NCI-H526 treated with DMSO at 0.1 percent for 48 hours (cell line): Measurements from ENCODE around the gene KYAT1.

Experiments
- DNase-seq: peaks from one replicate; lab custom pipeline; 2025; lab: John Stamatoyannopoulos, UW

Gene KYAT1

DNA sequence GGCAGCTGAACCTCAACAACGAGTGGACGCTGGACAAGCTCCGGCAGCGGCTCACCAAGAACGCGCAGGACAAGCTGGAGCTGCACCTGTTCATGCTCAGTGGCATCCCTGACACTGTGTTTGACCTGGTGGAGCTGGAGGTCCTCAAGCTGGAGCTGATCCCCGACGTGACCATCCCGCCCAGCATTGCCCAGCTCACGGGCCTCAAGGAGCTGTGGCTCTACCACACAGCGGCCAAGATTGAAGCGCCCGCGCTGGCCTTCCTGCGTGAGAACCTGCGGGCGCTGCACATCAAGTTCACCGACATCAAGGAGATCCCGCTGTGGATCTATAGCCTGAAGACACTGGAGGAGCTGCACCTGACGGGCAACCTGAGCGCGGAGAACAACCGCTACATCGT is 26.6 kb upstream of the KYAT1 start:
- no peak for DNase-seq

DNA sequence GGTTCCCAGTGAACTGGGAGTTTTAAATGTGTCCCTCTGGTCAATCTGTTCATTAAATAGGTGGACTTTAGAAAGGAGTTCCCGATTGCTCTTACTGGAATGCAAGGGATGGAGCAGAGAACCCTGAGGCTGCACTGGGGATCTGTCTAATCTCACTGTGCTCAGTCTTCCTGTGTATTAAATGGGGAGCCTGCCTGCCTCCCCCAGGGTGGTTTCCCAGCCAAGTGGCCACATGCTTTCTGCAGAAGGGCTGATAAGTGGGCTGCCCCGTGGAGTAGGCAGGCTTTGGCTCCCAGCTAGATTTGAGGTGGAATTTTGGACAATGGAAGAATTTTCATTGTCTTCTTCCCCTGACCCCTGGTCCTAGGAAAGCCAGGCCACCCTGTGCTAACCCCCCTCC is 25.0 kb upstream of the KYAT1 start:
- DNase-seq, result no peak

DNA sequence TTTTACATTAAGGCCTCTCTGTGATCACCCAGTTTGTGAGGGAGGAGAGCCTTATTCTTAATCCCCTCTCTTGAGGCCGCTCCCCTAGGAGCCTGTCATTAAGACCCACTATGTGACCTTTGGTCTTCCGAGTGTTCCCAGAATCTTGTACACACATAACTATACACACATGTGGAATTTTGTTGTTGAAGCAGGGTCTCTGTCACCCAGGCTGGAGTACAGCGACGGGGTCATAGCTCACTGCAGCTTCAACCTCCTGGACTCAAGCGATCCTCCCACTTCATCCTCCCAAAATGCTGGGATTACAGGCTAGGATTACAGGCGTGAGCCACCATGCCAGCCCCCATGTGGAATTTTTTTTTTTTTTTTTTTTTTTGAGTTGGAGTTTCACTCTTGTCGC is 24.2 kb upstream of the KYAT1 start:
- DNase-seq, result no peak

DNA sequence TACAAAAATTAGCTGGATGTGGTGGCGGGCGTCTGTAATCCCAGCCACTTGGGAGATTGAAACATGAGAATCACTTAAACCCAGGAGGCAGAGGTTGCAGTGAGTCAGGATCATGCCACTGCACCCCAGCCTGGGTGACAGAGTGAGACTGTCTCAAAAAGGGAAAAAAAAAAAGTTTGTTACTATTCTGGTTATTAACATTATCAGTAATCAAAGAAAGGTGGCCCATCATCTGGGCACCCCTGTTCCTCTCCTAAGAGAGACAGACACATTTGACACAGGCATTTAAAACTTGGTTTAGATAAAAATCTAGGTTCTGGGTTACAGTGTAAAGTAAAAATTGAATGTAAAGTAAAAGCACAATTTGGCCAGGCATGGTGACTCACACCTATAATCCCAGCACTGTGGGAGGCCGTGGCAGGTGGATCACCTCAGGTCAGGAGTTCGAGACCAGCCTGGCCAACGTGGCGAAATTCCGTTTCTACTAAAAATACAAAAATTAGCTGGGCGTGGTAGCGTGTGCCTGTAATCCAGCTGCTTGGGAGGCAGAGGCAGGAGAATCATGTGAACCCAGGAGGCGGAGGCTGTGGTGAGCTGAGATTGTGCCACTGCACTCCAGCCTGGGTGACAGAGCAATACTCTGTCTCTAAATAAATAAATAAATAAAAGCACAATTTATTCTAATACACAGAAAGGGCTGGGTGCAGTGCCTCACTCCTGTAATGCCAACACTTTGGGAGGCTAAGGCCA is 22.3 kb upstream of the KYAT1 start:
- DNase-seq, result no peak

DNA sequence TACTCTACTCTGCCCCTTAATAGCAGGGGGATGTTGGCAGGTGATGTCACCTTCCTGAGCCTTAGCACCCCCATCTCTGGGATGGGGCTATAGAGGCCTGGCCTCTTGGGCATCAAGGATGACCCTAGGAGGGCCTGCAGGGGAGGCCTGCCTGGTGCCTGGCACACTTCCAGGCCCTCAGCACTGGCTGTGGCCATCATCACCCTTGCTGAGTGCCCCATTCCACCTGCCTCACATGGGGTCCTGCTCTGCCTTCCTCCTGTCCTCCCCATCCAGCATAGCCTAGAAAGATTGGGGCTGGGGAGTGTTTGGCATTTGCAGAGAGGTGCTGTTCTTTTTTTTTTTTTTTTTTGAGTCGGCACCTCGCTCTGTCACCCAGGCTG is 21.3 kb upstream of the KYAT1 start:
- no peak for DNase-seq

DNA sequence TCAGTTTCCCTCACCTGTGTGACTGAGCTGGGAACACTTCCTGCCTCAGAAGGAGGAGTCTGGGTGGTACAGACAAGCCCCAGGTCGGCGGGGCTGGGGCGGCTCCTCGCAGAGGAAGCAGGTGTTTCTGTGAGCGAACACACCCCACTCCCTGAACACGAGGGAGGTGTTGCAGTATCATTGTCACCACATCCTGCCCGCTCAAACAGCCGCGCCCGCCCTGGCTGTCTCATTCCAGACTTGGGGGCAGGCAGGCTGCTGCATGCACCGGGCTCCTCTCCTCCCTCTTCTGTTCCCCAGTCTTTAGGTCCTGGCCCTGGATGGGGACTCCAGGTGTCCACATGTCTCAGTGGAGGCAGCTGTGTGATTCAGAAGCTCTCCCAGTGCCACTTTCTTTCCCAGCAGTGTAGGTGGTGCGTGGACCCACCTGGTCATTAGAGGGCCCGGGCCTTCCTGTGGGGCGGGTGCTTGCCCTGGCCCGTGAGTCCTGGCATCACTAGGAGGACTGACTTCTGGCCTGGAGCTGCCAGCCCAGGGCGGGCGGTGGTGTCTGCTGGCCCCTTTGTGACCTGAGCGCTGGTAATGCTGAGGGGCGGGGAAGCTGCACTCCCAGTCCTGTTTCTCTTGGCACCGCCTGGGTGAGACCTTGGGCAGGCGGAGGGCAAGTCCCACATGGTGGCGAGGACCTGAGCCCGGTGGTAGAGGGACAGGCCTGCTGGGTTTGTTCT is 20.8 kb upstream of the KYAT1 start:
- no peak for DNase-seq

DNA sequence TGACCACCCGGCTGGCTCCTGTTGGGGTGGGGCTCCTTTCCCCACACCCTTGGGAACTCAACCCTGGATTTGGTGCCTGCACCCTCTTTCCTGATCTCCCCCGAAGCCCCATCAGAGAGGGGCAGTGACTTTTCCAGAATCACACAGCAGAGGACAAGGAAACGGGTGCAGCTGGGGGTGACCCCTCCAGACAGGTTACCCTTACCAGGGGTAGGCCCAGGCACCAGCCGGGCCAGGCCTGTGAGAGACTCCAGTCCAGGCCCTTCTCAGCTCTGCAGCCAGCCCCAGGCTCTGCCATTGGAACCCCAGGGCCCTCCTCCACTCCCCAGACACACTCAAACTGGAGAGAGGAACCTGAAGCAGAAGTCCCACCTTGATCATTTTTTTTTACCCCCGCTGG is 20.1 kb upstream of the KYAT1 start:
- DNase-seq, result no peak

DNA sequence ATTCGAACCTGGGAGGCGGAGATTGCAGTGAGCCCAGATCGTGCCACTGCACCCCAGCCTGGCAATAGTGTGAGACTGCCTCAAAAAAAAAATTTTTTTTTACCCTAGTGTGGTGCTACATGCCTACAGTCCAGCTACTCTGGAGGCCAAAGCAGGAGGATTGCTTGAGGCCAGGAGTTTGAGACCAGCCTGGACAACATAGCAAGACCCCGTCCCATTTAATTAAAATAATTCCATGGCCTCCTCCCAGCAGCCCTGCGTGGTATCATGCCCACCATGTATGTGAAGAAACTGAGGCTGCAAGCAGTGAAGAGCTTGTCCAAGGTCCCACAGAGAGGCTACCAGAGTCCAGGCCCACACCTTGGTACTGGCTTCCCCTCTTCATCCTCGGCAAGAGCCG is 19.6 kb upstream of the KYAT1 start:
- no peak for DNase-seq

DNA sequence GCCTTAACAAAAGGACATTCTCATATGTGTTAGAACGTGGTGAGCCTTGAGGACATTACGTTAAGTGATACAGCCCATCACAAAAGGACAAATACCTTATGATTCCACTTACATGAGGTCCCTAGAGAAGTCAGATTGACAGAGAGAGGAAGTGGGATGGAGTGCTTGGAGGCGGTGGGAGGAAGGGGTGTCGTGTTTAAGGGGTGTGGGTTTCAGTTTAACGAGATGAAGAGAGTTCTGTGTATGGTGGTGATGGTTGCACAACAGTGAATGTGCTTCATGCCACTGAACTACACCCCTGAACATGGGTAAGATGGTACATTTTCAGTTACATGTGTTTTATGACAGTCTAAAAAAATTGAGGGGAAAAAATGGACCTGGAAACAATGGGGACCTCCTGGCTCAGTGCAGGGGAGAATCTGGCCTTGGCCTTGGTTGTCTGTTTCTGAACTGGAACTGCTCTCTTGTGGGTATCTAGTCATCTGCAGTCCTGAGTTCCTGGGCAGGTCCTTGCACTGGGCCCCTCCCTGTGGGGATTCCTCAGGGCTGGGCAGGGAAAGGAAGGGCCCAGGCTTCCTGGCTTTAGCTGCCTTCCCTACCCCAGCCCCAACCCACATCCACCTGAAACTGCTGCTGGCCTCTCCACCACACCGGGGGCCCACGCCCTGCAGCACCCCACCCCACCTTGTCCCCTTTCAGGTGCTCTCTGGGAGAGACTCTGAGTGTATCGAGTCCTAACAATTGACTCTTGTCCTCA is 18.0 kb upstream of the KYAT1 start:
- no peak for DNase-seq

DNA sequence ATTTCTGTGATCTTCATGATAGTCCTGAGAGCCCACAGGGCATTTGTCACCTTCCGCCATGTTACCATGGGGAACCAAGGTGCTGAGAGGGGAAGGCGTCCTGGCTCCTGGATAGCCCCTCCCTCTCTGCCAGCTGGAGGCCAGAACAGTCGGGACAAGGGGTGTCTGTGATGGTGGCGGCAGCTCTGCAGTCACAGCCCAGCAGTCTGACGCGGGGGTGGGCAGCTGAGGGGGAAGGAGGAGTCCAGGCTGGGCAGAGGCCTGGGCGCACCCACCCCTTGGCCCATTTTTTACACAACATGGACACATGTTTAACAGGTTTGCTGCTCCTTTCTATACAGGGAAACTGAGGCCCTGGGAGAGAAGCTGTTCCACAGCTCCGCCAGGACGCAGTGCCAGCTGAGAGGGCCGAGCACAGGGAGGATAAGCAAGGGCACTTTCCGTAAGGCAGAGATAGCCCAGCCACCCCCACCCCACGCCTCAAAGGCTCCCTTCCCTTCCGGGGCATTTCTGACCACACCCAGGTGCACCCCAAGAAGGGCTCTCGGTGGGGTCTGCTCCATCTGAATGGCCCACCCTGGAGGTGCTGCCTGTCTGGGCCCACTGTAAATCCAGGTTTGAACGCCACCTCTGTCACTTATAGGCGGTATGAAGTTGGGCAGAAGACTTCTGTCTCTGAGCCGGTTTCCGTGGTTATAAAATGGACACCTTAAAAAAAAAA is 17.3 kb upstream of the KYAT1 start:
- DNase-seq, result no peak

DNA sequence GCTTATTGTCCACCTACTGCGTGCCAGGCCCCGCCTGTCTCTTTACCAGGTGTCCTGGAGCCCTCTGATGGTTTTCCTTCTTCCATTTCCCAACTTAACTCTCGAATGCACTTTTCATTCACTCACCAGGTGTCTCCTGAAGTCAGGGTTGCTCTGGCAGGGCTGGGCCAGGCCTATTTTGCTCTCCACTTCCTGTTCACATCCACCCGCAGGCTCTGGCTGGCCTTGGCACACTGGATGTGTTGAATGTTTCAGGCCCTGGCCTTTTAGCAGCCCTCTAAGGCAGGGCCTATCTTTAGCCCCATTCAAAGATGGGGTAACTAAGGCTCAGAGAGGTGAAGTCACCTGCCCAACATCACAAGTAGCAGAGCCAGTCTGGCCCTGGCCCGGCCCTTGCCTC is 16.6 kb upstream of the KYAT1 start:
- DNase-seq, result no peak

DNA sequence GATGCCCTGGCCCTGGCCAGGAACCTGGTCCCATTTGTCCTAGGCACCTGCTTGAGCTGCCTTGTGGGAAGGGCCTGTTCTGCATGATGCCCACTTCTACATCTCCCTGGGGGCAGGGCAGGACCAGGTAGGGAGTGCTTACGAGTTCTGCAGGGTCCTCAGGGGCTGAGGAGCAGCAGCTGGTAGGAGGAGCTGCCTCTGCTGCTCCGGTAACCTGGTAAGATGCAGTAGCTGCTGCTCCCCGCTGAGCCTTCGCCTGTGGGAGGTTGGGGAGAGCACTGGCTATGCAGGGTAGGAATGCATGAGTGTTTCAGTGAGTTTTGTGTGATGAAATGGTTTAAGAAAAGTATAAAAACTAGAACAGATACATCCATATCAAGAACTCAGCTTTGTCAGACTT is 13.8 kb upstream of the KYAT1 start:
- no peak for DNase-seq

DNA sequence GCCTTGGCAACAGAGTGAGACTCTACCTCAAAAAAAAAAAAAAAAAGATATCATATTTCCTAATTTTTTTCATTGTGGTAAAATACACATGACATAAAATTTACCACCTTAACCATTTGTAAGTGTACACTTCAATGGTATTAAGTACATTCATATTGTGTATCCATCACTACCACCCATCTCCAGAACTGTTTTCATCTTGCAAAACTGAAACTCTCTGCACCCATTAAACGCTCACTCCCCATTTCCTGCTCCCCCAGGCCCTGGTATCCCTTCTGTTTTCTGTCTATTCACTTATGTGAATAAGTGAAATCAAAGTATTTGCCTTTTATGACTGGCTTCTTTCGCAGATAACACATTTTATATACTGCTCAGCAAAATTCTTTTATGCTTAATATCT is 13.0 kb upstream of the KYAT1 start:
- DNase-seq, result no peak

DNA sequence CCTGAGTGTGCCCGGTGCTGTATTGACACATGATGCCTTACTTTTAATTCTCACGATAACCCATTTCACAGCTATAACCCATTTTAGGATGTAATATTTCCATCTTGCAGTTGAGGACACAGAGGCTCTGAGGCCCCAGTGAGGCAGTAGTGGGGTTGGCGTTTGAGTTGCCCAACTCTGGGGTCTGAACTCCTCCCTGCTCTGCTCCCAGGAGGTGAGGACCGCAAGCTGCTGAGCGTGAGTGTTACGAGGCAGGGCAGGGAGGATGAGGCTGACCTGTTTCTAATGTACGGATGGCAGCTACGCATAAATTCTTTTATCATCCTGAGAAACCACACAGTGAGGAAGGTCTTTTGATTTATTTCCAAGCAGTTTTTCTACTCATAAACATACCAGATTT is 11.6 kb upstream of the KYAT1 start:
- no peak for DNase-seq

DNA sequence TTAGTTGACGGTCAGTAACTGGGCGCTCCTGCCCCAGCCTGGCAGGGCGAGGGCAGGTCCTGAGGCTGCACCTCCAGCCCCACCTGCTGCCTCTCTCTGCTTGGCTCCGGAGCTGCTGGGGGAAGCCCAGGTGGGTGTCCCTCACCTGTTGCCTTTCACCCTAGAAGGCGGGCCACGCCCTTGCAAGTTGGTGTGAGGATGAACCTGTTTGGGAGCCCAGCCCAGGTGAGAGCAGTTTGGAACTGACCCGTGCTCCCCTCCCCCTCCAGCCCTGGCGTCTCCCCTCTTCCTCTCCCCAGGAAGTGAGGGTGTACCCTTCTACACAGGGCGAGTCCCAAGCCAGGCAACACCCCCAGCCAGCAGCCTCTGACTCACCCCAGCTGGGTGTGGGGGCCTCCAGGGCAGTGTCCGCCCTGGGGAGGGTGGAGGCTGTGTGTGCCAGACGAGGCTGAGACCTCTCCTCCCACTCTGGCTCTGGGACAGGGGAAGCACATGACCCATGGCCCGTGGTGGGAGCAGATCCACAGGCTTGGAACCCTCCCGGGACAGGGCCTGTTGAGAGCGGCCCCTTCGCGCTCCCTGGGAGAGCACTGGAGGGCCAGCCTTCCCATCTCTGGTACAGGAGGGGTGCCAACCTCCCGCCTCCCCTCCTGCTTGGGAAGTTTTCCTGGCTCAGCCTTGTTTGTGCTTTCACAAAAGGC is 10.6 kb upstream of the KYAT1 start:
- no peak for DNase-seq

DNA sequence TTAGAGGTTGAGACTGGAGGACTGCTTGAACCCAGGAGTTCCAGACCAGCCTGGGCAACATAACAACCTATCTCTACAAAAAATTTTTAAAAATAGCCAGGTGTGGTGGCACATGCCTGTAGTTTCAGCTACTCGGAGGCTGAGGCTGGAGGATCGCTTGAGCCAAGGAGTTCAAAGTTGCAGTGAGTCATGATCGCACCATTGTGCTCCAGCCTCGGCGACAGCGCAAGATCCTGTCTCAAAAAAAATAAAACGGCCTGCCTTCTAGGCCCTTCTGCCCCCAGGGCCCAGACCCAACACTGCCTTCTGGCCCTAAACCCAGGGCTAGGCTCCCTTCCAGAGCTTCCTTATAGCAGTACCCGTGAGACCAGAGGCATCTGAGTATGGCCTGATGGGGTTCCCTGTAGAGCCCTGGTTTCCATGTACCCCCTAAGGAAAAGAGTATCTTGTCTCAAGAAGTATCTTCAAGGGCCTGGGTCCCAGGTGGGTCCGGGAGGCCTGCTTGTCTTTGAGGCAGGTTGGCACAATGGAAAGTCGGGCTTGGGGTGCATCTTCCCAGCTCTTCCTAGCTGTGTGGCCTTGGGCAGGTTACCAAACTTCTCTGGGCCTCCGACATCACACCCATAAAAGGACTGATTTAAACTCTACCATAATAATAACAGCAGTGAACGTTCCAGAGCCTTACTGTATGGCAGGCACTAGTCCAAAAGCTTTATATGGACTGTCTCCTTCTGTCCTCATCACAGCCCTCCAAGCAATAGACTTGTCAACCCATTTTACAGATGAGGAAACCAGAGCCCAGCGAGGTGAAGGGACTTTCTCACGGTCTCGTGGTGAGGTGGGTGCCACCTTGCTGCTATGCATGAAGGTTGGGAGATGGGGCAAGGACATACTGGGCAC is 9.8 kb upstream of the KYAT1 start:
- DNase-seq, result no peak

DNA sequence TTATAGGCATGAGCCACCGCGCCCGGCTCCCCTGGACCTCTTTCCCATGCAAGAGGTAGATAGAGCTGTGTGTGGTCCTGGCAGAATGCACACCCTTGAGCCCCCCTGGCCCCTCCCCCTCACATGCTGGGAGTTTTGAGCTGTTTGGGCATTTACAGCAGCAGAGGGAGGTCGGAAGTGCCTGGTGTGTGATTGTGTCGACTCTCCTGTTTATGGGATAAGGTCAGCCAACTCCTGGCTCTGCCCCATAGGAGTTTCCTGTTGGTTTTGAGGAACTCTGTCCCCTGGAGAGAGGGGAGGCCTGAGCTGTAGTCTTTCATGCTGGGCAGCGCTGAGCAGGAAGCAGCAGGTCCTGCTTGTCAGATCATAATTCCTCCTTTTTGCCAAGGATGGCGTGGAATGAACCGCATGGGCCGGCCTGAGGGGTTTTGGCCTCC is 6.2 kb upstream of the KYAT1 start:
- DNase-seq, result no peak

DNA sequence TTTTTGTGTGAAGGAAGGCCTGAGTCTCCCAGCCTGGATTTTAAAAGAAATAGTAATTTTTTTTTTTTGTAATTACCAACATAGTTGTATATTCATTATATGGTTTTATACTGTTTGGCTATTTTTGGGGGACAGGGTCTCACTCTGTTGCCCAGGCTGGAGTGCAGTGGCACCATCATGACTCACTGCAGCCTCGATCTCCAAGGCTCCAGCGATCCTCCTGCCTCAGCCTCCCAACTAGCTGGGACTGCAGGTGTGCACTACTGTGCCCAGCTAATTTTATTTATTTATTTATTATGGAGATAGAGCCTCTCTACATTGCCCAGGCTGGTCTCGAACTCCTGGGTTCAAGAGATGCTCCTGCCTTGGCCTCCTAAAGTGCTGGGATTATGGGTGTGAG is 5.3 kb upstream of the KYAT1 start:
- DNase-seq, result no peak

DNA sequence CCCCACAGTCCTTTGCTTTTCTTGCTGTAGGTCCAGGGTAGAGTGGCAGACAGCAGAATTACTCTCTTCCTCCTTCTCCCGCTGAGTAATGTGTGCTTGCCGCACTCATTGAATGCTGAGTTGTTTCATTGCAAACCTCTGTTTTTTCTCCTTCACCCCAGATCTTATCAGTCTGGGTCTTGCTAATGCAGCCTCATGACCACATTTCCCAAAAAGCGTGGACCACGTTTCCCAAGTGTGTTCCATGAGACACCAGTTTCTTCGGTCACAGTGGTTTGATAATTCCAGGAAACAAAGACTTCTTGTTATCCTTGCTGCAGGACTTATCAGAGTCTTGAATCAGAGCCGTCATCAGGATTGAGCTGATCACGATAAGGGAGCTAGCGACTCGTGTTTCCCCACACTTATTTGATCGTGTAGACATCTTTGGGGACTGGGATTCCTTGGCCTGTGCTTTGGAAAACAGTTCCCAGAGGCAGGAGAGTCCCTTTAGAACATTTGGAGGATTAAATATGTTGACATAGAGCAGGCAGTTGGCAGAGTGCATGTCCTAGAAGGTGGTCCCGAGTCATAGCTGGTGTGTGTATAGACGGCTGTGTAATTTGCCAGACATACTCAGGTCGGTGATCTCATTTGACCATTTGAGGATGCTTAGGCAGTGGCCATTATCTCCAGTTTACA is 4.6 kb upstream of the KYAT1 start:
- no peak for DNase-seq

DNA sequence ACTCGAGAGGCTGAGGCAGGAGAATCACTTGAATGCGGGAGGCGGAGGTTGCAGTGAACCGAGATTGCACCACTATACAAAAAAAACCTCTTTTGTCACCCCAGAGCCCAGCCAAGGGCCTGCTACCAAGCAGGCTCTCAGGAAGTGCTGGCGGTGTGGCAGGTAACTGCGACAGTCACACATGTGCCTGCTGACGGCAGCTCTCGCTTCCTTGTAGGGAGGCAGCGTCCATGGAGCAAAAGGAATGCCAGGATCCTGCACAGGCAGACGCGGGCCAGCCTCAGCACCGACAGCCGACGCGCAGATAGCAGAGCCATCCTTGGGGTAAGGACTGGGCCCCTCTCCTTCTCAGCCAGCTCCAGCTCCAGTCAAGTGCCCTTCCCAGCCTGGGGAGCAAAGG is 4.0 kb upstream of the KYAT1 start:
- DNase-seq, result no peak
